NCI-H69 (cell line): ENCODE results near the gene OR10A6.

ENCODE experiments used
- DNase-seq: peaks from one replicate; lab custom pipeline; 2025; lab: John Stamatoyannopoulos, UW

Gene OR10A6

GRCh38 chr11:7931168-7931567 lies at the start of gene OR10A6:
Gene OR10A6 (minus strand): TSS chr11:7931268. CDS start chr11:7928662, 2,606 bp downstream.
- no peak for DNase-seq

GRCh38 chr11:7977232-7977917 lies 46.3 kb upstream of the OR10A6 start:
- no peak for DNase-seq

- DNase-seq, result no peak
These were observed 43.6 kb upstream of the OR10A6 start for GRCh38 chr11:7974668-7975067.

GRCh38 chr11:7973011-7973410 lies 41.9 kb upstream of the OR10A6 start:
- DNase-seq, result no peak

- DNase-seq, result no peak
These were observed 40.8 kb upstream of the OR10A6 start for GRCh38 chr11:7971846-7972245.

- no peak for DNase-seq
These were observed 38.9 kb upstream of the OR10A6 start for GRCh38 chr11:7969756-7970646.

GRCh38 chr11:7968686-7969085 lies 37.6 kb upstream of the OR10A6 start:
- DNase-seq, result no peak

- no peak for DNase-seq
These were observed 36.8 kb upstream of the OR10A6 start for GRCh38 chr11:7967826-7968225.

GRCh38 chr11:7967097-7967496 lies 36.0 kb upstream of the OR10A6 start:
- DNase-seq, result no peak

- no peak for DNase-seq
These were observed 34.3 kb upstream of the OR10A6 start, which contains the start of gene NLRP10 for GRCh38 chr11:7965386-7965785. Gene NLRP10 (minus strand): TSS chr11:7965447. CDS start chr11:7963495, 1,952 bp downstream.

- no peak for DNase-seq
These were observed 33.8 kb upstream of the OR10A6 start for GRCh38 chr11:7964873-7965272.

- no peak for DNase-seq
These were observed 33.2 kb upstream of the OR10A6 start for GRCh38 chr11:7964261-7964660.

GRCh38 chr11:7955191-7955590 lies 24.1 kb upstream of the OR10A6 start:
- DNase-seq, result no peak

GRCh38 chr11:7949934-7950333 lies 18.9 kb upstream of the OR10A6 start:
- DNase-seq, result no peak

GRCh38 chr11:7944123-7944522 lies 13.1 kb upstream of the OR10A6 start:
- DNase-seq, result no peak

GRCh38 chr11:7941608-7942007 lies 10.5 kb upstream of the OR10A6 start, which contains the start of gene OR10A3:
Gene OR10A3 (minus strand): TSS chr11:7941708. CDS start chr11:7939520, 2,188 bp downstream.
- no peak for DNase-seq

- DNase-seq, result no peak
These were observed 10.1 kb upstream of the OR10A6 start for GRCh38 chr11:7941146-7941545.

GRCh38 chr11:7936615-7937014 lies 5.5 kb upstream of the OR10A6 start:
- peak; percentile 44 for DNase-seq

- no peak for DNase-seq
These were observed 3.4 kb downstream of the OR10A6 start for GRCh38 chr11:7927635-7928034.

GRCh38 chr11:7924536-7924935 lies 6.5 kb downstream of the OR10A6 start:
- DNase-seq, result no peak

- DNase-seq, result no peak
These were observed 12.9 kb downstream of the OR10A6 start for GRCh38 chr11:7918141-7918540.

- DNase-seq, result no peak
These were observed 20.1 kb downstream of the OR10A6 start for GRCh38 chr11:7911011-7911410.

- no peak for DNase-seq
These were observed 20.7 kb downstream of the OR10A6 start for GRCh38 chr11:7910286-7910788.
